K562 (cell line): Measurements from ENCODE around the gene SNAPC2. TPM values are rescaled to one million over a fixed set of nuclear protein-coding genes. Genes with fewer than 3 reads are reported as not detected.

ENCODE experiments used
- ATF1 ChIP-seq, 2 experiments: fragments of 450-650 bp in 1 of 2; IDR thresholded peaks; 2 replicates each; pipeline ENCODE4 v1.6.1; 2016; ENCODE audit warnings: missing compliant biosample characterization in 1 of 2, missing genetic modification characterization in 1 of 2
- BCOR ChIP-seq: fragments of 450-650 bp; IDR thresholded peaks from 2 replicates; pipeline ENCODE4 v1.6.1; 2016
- CBFA2T3 ChIP-seq: fragments of 450-650 bp; IDR thresholded peaks from 2 replicates; pipeline ENCODE4 v1.6.1; 2017
- CCNT2 ChIP-seq: IDR thresholded peaks from 2 replicates; pipeline ENCODE4 v1.6.1; 2011; ENCODE audit warnings: borderline replicate concordance, low read depth, mild to moderate bottlenecking, moderate library complexity, mixed read lengths, low read length; ENCODE audit not compliant: insufficient read length; ENCODE audit errors: extremely low read depth
- ETS1 ChIP-seq: conservative IDR thresholded peaks from 2 replicates; pipeline ENCODE4 v1.6.1; 2011; ENCODE audit warnings: low read depth, mild to moderate bottlenecking, low read length; ENCODE audit not compliant: control insufficient read depth
- HOXB6 ChIP-seq: fragments of 250-450 bp; sonication (Bioruptor Pico); IDR thresholded peaks from 2 replicates; pipeline ENCODE4 v1.5.1; 2022; ENCODE audit warnings: mild to moderate bottlenecking, borderline replicate concordance
- ILF3 ChIP-seq: fragments of 450-650 bp; IDR thresholded peaks from 2 replicates; pipeline ENCODE4 v1.6.1; 2018; ENCODE audit warnings: antibody characterized with exemption, mild to moderate bottlenecking, moderate library complexity, borderline replicate concordance
- KLF16 ChIP-seq: IDR thresholded peaks from 2 replicates; pipeline ENCODE4 v1.6.1; 2016; ENCODE audit warnings: antibody characterized with exemption
- MTA3 ChIP-seq: fragments of 450-650 bp; formaldehyde crosslinking; IDR thresholded peaks from 2 replicates; pipeline ENCODE4 v1.6.1; 2017; ENCODE audit warnings: mild to moderate bottlenecking, borderline replicate concordance
- RBM22 ChIP-seq: fragments of 200-400 bp; formaldehyde crosslinking; IDR thresholded peaks from 2 replicates; pipeline ENCODE4 v1.6.1; 2018; ENCODE audit warnings: low read length, low read depth; ENCODE audit not compliant: poor library complexity, severe bottlenecking
- RUNX1 ChIP-seq: sonication (generic); IDR thresholded peaks from 2 replicates; pipeline ENCODE4 v1.6.1; 2016; ENCODE audit warnings: antibody characterized with exemption, low read depth
- SAFB ChIP-seq: fragments of 200-400 bp; formaldehyde crosslinking; IDR thresholded peaks from 2 replicates; pipeline ENCODE4 v1.6.1; 2017; ENCODE audit warnings: low read depth, low read length, borderline replicate concordance
- TBP ChIP-seq: optimal IDR thresholded peaks from 2 replicates; pipeline ENCODE3; 2011; ENCODE audit warnings: low read depth, low read length, improper control_type of control experiment
- USF1 ChIP-seq: sonication (generic); formaldehyde crosslinking; IDR thresholded peaks from 2 replicates; pipeline ENCODE4 v1.9.0; 2022; ENCODE audit warnings: mild to moderate bottlenecking, missing genetic modification reagents
- YY1 ChIP-seq, 3 experiments: IDR thresholded peaks; 2 replicates each; pipeline ENCODE4 v1.6.1; 2011; ENCODE audit warnings: low read length in 2 of 3, mild to moderate bottlenecking in 2 of 3, moderate library complexity in 2 of 3, borderline replicate concordance in 1 of 3, control low read depth in 1 of 3, low read depth in 1 of 3; ENCODE audit not compliant: insufficient read depth in 3 of 3, insufficient replicate concordance in 2 of 3, control insufficient read depth in 1 of 3, insufficient read length in 1 of 3; ENCODE audit errors: extremely low read depth in 1 of 3
- ZNF140 ChIP-seq: fragments of 250-450 bp; sonication (Bioruptor Pico); IDR thresholded peaks from 2 replicates; pipeline ENCODE4 v1.8.0; 2021; ENCODE audit warnings: moderate library complexity, mild to moderate bottlenecking, inconsistent platforms
- ZNF282 ChIP-seq: sonication (generic); formaldehyde crosslinking; IDR thresholded peaks from 2 replicates; pipeline ENCODE4 v1.8.1; 2023; ENCODE audit warnings: missing genetic modification reagents
- ZNF324 ChIP-seq: fragments of 250-450 bp; sonication (Bioruptor Pico); IDR thresholded peaks from 2 replicates; pipeline ENCODE4 v1.4.0; 2020; ENCODE audit warnings: mild to moderate bottlenecking
- ZNF551 ChIP-seq: fragments of 250-450 bp; sonication (Bioruptor Pico); IDR thresholded peaks from 2 replicates; pipeline ENCODE4 v1.5.0; 2021; ENCODE audit warnings: mild to moderate bottlenecking, moderate library complexity
- ZNF75A ChIP-seq: fragments of 450-650 bp; formaldehyde crosslinking; IDR thresholded peaks from 2 replicates; pipeline ENCODE4 v1.4.0; 2020; ENCODE audit warnings: mild to moderate bottlenecking
- polyA plus RNA-seq, 8 experiments: library from polyadenylated mRNA; depleted of rRNA in 4 of 8; stranded (reverse) in 5 of 8; unstranded in 3 of 8; fragments of >200 nt; fragmentation: Nextera tagmentation in 2 of 8; fragmentation: Illumina TruSeq in 1 of 8; extraction: Ambion mirVana in 2 of 8; extraction: Trizol in 1 of 8; gene quantifications; 2 replicates each; pipeline versions ENCODE4 v1.2.1 to v1.2.3, GENCODE V29; 2011 to 2014; ENCODE audit warnings: inconsistent platforms in 1 of 8, missing spikeins in 1 of 8
- total RNA-seq, 7 experiments: library from RNA; depleted of rRNA in 6 of 7; stranded (reverse); fragments of >200 nt in 6 of 7; fragmentation: Illumina TruSeq in 2 of 7; extraction: Trizol in 2 of 7; gene quantifications; 2 replicates each; pipeline versions ENCODE4 v1.2.1 to v1.2.3, GENCODE V29; 2011 to 2021; ENCODE audit warnings: low replicate concordance in 1 of 7
- TF ChIP-seq, protein P1 (sequence below): fragments of 450-650 bp; IDR thresholded peaks from 2 replicates; pipeline ENCODE4 v1.6.1; 2016; ENCODE audit warnings: antibody characterized with exemption
- TF ChIP-seq, protein P2 (sequence below): fragments of 450-650 bp; formaldehyde crosslinking; IDR thresholded peaks from 2 replicates; pipeline ENCODE4 v1.4.0; 2020; ENCODE audit warnings: mild to moderate bottlenecking, moderate library complexity

The SNAPC2 gene
- total and polyA plus RNA-seq, 9 of the 15 experiments (the other 6 are each of a cell fraction or from before 2014, with no cell fraction given) = 0.59 to 45.1 (median 15.3) TPM

- TF ChIP-seq ETS1 = 0 out of 2 replicates have a peak, but pooled peaks have one; percentile 14
- no peak for TF ChIP-seq CBFA2T3
- TF ChIP-seq USF1 = no peak
- peak; percentile 42; the same call in 1 of the 2 replicates for TF ChIP-seq ZNF75A (CRISPR knock-in tag)
- TF ChIP-seq ZNF140 = no peak
- TF ChIP-seq TBP = no peak
- TF ChIP-seq ZNF551 = no peak
- TF ChIP-seq SAFB = peak; percentile 81; the same call in 1 of the 2 replicates
- no peak for TF ChIP-seq ZNF324
- peak; percentile 79; the same call in 1 of the 2 replicates for TF ChIP-seq ILF3
- TF ChIP-seq ATF1 (CRISPR knock-in tag; IDR thresholded peaks at IDR 0.05) = no peak
- TF ChIP-seq ATF1 (tag; IDR thresholded peaks at IDR 0.05) = peak; percentile 26; the same call in 1 of the 2 replicates
- TF ChIP-seq KLF16 = no peak
- TF ChIP-seq YY1 (IDR thresholded peaks at IDR 0.05; ENCODE audit: borderline replicate concordance in 1 of 3, control insufficient read depth in 1 of 3, extremely low read depth in 1 of 3, insufficient read depth in 3 of 3, insufficient read length in 1 of 3, insufficient replicate concordance in 2 of 3, low read depth in 1 of 3, low read length in 2 of 3) = peak in 1 of 3 experiments; percentile 5
- peak; percentile 73 for TF ChIP-seq RBM22
- TF ChIP-seq BCOR = no peak
- TF ChIP-seq MTA3 = peak; percentile 60; the same call in 1 of the 2 replicates
- TF ChIP-seq RUNX1 = no peak
- TF ChIP-seq, protein P1, sequence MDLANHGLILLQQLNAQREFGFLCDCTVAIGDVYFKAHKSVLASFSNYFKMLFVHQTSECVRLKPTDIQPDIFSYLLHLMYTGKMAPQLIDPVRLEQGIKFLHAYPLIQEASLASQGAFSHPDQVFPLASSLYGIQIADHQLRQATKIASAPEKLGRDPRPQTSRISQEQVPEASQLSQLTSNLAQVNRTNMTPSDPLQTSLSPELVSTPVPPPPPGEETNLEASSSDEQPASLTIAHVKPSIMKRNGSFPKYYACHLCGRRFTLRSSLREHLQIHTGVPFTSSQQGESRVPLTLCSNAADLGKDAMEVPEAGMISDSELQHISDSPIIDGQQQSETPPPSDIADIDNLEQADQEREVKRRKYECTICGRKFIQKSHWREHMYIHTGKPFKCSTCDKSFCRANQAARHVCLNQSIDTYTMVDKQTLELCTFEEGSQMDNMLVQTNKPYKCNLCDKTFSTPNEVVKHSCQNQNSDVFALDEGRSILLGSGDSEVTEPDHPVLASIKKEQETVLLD = peak; percentile 62; the same call in 1 of the 2 replicates
- TF ChIP-seq, protein P2, sequence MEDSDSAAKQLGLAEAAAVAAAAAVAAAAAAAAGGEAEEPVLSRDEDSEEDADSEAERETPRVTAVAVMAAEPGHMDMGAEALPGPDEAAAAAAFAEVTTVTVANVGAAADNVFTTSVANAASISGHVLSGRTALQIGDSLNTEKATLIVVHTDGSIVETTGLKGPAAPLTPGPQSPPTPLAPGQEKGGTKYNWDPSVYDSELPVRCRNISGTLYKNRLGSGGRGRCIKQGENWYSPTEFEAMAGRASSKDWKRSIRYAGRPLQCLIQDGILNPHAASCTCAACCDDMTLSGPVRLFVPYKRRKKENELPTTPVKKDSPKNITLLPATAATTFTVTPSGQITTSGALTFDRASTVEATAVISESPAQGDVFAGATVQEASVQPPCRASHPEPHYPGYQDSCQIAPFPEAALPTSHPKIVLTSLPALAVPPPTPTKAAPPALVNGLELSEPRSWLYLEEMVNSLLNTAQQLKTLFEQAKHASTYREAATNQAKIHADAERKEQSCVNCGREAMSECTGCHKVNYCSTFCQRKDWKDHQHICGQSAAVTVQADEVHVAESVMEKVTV = 0 out of 2 replicates have a peak, but pooled peaks have one; percentile 8
- peak; percentile 66 for TF ChIP-seq CCNT2
- TF ChIP-seq HOXB6 (CRISPR knock-in tag) = no peak
- no peak for TF ChIP-seq ZNF282 (CRISPR knock-in tag)
Observed at GRCh38 chr19:7926021-7926726, 6.0 kb downstream of the SNAPC2 start, which contains the start of gene CTXN1 (continued).
